ENCODE measurements around the gene PDYN. TPM values are rescaled to one million over a fixed set of nuclear protein-coding genes. Genes with fewer than 3 reads are reported as not detected.
A peak's percentile ranks its signal among the peaks of the same experiment; 100 is the strongest.

The PDYN gene
- total RNA-seq, 4 donors from 2014 or later: not detected

DNA sequence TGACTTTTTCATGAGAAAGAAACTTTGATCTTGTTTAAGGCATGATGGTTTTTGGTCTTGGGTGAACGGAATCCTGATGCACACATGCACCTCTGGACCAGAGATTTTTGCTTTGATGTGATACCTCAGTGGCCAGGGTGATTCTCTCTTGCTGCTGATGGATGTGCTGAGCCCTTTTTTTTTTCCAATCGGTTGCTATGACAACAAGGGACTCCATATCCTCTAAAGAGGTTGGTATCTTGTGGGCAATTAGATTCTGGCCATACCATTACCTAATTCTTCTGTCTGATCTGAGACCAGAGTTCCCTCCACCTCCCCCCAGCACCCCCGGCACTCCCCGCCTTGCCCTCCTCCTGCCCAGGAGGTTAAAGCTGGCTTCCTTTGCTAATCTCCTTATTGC lies 24.9 kb downstream of the PDYN start:
- WGBS: 79% methylated on average over 4 of the region's 4 CpGs
- Histone ChIP-seq H3K4me3 (no peak overlapping the region), H3K9me3 (no peaks in the 10 kb centered on the region), H3K36me3 (no peaks in the 10 kb centered on the region), H3K4me1 (peaks cover 8 to 13% (median 11%) of the 10 kb centered on the region in 4 donors), H3K27me3 (peaks cover 0 to 41% (median 0%) of the 10 kb centered on the region in 4 donors), H3K27ac (replicated peaks in 1 of 4) (no peak overlapping the region)
- TF ChIP-seq, protein P1, sequence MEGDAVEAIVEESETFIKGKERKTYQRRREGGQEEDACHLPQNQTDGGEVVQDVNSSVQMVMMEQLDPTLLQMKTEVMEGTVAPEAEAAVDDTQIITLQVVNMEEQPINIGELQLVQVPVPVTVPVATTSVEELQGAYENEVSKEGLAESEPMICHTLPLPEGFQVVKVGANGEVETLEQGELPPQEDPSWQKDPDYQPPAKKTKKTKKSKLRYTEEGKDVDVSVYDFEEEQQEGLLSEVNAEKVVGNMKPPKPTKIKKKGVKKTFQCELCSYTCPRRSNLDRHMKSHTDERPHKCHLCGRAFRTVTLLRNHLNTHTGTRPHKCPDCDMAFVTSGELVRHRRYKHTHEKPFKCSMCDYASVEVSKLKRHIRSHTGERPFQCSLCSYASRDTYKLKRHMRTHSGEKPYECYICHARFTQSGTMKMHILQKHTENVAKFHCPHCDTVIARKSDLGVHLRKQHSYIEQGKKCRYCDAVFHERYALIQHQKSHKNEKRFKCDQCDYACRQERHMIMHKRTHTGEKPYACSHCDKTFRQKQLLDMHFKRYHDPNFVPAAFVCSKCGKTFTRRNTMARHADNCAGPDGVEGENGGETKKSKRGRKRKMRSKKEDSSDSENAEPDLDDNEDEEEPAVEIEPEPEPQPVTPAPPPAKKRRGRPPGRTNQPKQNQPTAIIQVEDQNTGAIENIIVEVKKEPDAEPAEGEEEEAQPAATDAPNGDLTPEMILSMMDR (IDR thresholded peaks at IDR 0.05): no peak
- no peak for TF ChIP-seq EP300 (IDR thresholded peaks at IDR 0.05)
- TF ChIP-seq POLR2A (IDR thresholded peaks at IDR 0.05; ENCODE audit: low read depth): no peak
- TF ChIP-seq POLR2AphosphoS5 (IDR thresholded peaks at IDR 0.05): no peak
- intact Hi-C loops (cut with DNase I): loop anchor here (10.0 kb wide), 1 partner anchor 194 kb away; no protein-coding TSS in a partner anchor
- DNase-seq (ENCODE audit: extremely low spot score): no peak

DNA sequence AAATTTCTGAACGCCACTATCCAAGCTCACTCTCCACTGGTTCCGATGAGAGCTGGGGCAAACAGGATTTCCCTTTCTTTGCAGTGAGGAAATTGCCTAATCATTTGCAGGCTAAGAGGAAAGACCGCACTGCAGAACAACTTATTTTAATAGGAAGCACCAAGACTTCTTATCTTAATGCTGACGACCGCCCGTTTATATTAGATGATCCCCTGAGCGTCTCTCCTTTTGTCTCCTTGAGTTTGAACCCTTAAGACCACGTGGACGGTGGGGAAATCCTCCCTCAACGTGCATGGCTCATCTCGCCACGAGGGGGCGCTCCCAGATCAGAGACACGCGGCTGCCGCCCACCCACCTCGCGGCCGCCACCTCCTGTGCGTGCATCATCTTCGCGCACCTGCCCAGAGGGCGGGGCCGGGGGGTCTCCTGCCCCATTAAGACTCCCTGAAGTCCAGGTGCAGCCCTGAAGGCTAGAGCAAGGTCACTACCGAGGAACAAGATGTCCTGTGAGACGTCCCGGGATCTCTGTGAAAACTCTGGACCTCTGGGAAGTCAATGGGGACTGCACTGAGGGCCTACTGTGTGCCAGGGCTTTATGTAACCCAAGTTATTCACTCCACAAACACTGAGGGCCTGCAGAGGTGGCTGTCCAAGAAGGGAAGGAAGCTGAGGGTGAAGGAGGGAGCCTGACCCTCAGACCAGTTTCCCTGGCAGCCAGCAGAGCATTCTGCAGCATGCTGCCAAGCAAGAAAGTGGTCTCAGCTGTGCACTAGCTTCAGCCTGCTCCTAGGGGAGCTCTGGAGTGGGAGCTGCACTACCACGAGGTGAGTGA lies 28.1 kb downstream of the PDYN start:
- DNase-seq (ENCODE audit: extremely low spot score): no peak
- TF ChIP-seq POLR2AphosphoS5 (IDR thresholded peaks at IDR 0.05) (peak in 1 of 2 donors; percentile 25), POLR2A (IDR thresholded peaks at IDR 0.05; ENCODE audit: low read depth) (no peak), EP300 (IDR thresholded peaks at IDR 0.05) (no peak)
- TF ChIP-seq, protein P1 (IDR thresholded peaks at IDR 0.05): peak; percentile 83 to 95 (median 94)
- 8% methylated on average over 28 of the region's 28 CpGs for WGBS
- Histone ChIP-seq H3K9me3 (no peaks in the 10 kb centered on the region), H3K4me3 (peak overlapping the region; percentile 3 to 33 (median 16)), H3K4me1 (peaks cover 8 to 13% (median 11%) of the 10 kb centered on the region in 4 donors), H3K27me3 (peaks cover 0 to 52% (median 3%) of the 10 kb centered on the region in 4 donors), H3K27ac (replicated peaks in 1 of 4) (no peak overlapping the region), H3K36me3 (no peaks in the 10 kb centered on the region)
- intact Hi-C loops (cut with DNase I): loop anchor here (1.0 to 10.0 kb wide), 3 partner anchors 163 to 207 kb away; no protein-coding TSS in a partner anchor

DNA sequence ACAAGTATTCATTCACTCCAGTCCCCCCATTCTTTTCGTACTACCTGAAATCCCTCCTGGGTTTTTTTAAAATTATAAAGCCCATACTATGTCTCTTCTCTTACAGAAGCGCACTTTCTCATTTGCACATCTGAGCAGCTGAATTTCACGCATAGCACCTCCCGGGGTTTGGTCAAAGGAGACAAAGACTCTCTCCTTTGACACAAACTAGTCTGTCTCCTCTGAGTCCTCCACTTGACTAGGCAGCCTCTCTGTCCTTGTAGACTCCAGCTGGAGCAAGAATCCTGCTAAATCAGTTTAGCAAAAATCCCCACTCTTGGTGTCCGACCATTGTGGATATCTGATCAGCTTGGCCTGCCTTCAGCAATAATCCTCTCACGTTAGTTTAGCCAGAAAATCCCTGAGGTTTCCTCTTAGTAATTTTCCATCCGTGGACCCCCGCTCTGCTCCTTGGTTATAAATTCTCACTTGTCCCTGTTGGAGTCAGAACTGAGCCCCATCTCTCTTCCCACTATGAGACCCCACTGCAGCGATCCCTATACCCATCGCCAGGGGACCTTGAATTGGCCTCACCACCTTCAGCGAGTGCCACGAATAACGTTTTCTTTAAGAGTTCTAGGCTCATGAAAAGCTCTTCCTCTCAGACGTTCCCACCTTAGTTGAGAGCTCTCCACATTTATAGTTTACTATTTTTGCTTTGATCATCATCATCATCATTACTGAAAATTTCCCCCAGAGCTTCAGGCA lies 29.0 kb downstream of the PDYN start:
- H3K27me3 ChIP-seq: peaks cover 0 to 50% (median 3%) of the 10 kb centered on the region in 4 donors
- 53% methylated on average over 14 of the region's 14 CpGs for WGBS
- no peaks in the 10 kb centered on the region for H3K9me3 ChIP-seq
- DNase-seq (ENCODE audit: extremely low spot score): no peak
- peak overlapping the region in 1 of 4 donors; percentile 33 for H3K4me3 ChIP-seq
- no peak overlapping the region for H3K27ac ChIP-seq (replicated peaks in 1 of 4)
- H3K36me3 ChIP-seq: no peaks in the 10 kb centered on the region
- intact Hi-C loops (cut with DNase I): loop anchor here (1.0 to 10.0 kb wide), 4 partner anchors 68 to 207 kb away; partner anchors contain the start of gene SIRPA
- peaks cover 8 to 13% (median 11%) of the 10 kb centered on the region in 4 donors for H3K4me1 ChIP-seq
- TF ChIP-seq POLR2AphosphoS5 (IDR thresholded peaks at IDR 0.05) (no peak), POLR2A (IDR thresholded peaks at IDR 0.05; ENCODE audit: low read depth) (no peak), EP300 (IDR thresholded peaks at IDR 0.05) (no peak)
- TF ChIP-seq, protein P1 (IDR thresholded peaks at IDR 0.05): no peak

DNA sequence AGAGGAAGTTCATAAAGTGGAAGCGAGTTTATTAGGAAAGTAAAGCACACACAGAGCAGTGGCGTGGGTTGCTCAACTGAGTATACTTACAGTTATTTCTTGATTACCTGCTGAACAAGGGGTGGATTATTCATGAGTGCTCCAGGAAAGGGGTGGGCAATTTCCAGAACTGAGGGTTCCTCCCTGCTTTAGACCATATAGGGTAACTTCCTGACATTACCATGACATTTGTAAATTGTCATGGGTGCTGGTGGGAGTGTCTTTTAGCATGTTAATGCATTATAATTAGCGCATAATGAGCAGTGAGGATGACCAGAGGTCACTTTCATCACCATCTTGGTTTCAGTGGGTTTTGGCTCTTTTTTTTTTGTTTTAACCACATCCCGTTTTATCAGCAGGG lies 29.8 kb downstream of the PDYN start:
- Histone ChIP-seq H3K9me3 (no peaks in the 10 kb centered on the region), H3K4me3 (no peak overlapping the region), H3K4me1 (peaks cover 8 to 13% (median 11%) of the 10 kb centered on the region in 4 donors), H3K27me3 (peaks cover 0 to 48% (median 3%) of the 10 kb centered on the region in 4 donors), H3K27ac (replicated peaks in 1 of 4) (no peak overlapping the region), H3K36me3 (no peaks in the 10 kb centered on the region)
- 79% methylated on average over 4 of the region's 4 CpGs for whole genome bisulfite sequencing
- TF ChIP-seq, protein P1 (IDR thresholded peaks at IDR 0.05): no peak
- TF ChIP-seq EP300 (IDR thresholded peaks at IDR 0.05): no peak
- TF ChIP-seq POLR2A (IDR thresholded peaks at IDR 0.05; ENCODE audit: low read depth): no peak
- intact Hi-C loops (cut with DNase I): loop anchor here (2.0 to 10.0 kb wide), 3 partner anchors 67 to 189 kb away; partner anchors contain the start of gene SIRPA
- DNase-seq (ENCODE audit: extremely low spot score): no peak

All from esophagus muscularis mucosa (tissue), 4 donors.